ENCODE measurements around the gene VTN.

VTN gene

GRCh38 chr17:28368306-28368831 lies 1.7 kb downstream of the VTN start:
- Histone ChIP-seq H3K9ac (ENCODE audit: low read length) (no peak overlapping the region), H3K9me3 (ENCODE audit: control insufficient read depth, low read length) (no peaks in the 10 kb centered on the region), H3K4me1 (ENCODE audit: control insufficient read depth, insufficient read depth, low read length) (peaks cover 26% of the 10 kb centered on the region), H3K27me3 (replicated peaks; ENCODE audit: control insufficient read depth, insufficient read depth, low read length) (no peaks in the 10 kb centered on the region), H3K4me3 (ENCODE audit: low read length) (no peak overlapping the region), H3K36me3 (ENCODE audit: control insufficient read depth, insufficient read depth, low read length, severe bottlenecking) (peaks cover 13% of the 10 kb centered on the region)
- no peak for DNase-seq (ENCODE audit: low read depth)

- no peak overlapping the region for H3K9ac ChIP-seq (ENCODE audit: low read length)
- DNase-seq (ENCODE audit: low read depth): no peak
- H3K4me1 ChIP-seq (ENCODE audit: control insufficient read depth, insufficient read depth, low read length): peaks cover 26% of the 10 kb centered on the region
- H3K27me3 ChIP-seq (replicated peaks; ENCODE audit: control insufficient read depth, insufficient read depth, low read length): no peaks in the 10 kb centered on the region
- H3K4me3 ChIP-seq (ENCODE audit: low read length): no peak overlapping the region
- H3K9me3 ChIP-seq (ENCODE audit: control insufficient read depth, low read length): no peaks in the 10 kb centered on the region
- peaks cover 19% of the 10 kb centered on the region for H3K36me3 ChIP-seq (ENCODE audit: control insufficient read depth, insufficient read depth, low read length, severe bottlenecking)
Measured at GRCh38 chr17:28367641-28368305, 2.3 kb downstream of the VTN start.

- Histone ChIP-seq H3K9me3 (ENCODE audit: control insufficient read depth, low read length) (no peaks in the 10 kb centered on the region), H3K9ac (ENCODE audit: low read length) (no peak overlapping the region), H3K4me3 (ENCODE audit: low read length) (no peak overlapping the region), H3K36me3 (ENCODE audit: control insufficient read depth, insufficient read depth, low read length, severe bottlenecking) (peaks cover 31% of the 10 kb centered on the region), H3K27me3 (replicated peaks; ENCODE audit: control insufficient read depth, insufficient read depth, low read length) (no peaks in the 10 kb centered on the region), H3K4me1 (ENCODE audit: control insufficient read depth, insufficient read depth, low read length) (peaks cover 15% of the 10 kb centered on the region)
- no peak for DNase-seq (ENCODE audit: low read depth)
Measured at GRCh38 chr17:28366605-28367004, 3.5 kb downstream of the VTN start.

- no peaks in the 10 kb centered on the region for H3K27me3 ChIP-seq (replicated peaks; ENCODE audit: control insufficient read depth, insufficient read depth, low read length)
- H3K9me3 ChIP-seq (ENCODE audit: control insufficient read depth, low read length): no peaks in the 10 kb centered on the region
Measured at GRCh38 chr17:28365487-28365886, 4.6 kb downstream of the VTN start.

GRCh38 chr17:28364665-28365363 lies 5.3 kb downstream of the VTN start, which contains the start of gene SEBOX:
Gene SEBOX (minus strand): TSS chr17:28365199. CDS start chr17:28365151, 48 bp downstream.
- Histone ChIP-seq H3K36me3 (ENCODE audit: control insufficient read depth, insufficient read depth, low read length, severe bottlenecking) (peaks cover 48% of the 10 kb centered on the region), H3K4me3 (ENCODE audit: low read length) (no peak within 1 kb of the TSS), H3K4me1 (ENCODE audit: control insufficient read depth, insufficient read depth, low read length) (peaks cover 1% of the 10 kb centered on the region), H3K9ac (ENCODE audit: low read length) (no peak within 1 kb of the TSS), H3K9me3 (ENCODE audit: control insufficient read depth, low read length) (no peaks in the 10 kb centered on the region), H3K27me3 (replicated peaks; ENCODE audit: control insufficient read depth, insufficient read depth, low read length) (no peaks in the 10 kb centered on the region)
- no peak for DNase-seq (ENCODE audit: low read depth)

More at GRCh38 chr17:28365487-28365886, 4.6 kb downstream of the VTN start:
- H3K4me3 ChIP-seq (ENCODE audit: low read length): no peak overlapping the region
- no peak overlapping the region for H3K9ac ChIP-seq (ENCODE audit: low read length)
- H3K4me1 ChIP-seq (ENCODE audit: control insufficient read depth, insufficient read depth, low read length): peaks cover 8% of the 10 kb centered on the region
- no peak for DNase-seq (ENCODE audit: low read depth)
- peaks cover 42% of the 10 kb centered on the region for H3K36me3 ChIP-seq (ENCODE audit: control insufficient read depth, insufficient read depth, low read length, severe bottlenecking)

- H3K9me3 ChIP-seq (ENCODE audit: control insufficient read depth, low read length): no peaks in the 10 kb centered on the region
- no peak overlapping the region for H3K4me3 ChIP-seq (ENCODE audit: low read length)
- no peaks in the 10 kb centered on the region for H3K27me3 ChIP-seq (replicated peaks; ENCODE audit: control insufficient read depth, insufficient read depth, low read length)
- no peak for DNase-seq (ENCODE audit: low read depth)
- H3K9ac ChIP-seq (ENCODE audit: low read length): no peak overlapping the region
- H3K4me1 ChIP-seq (ENCODE audit: control insufficient read depth, insufficient read depth, low read length): no peaks in the 10 kb centered on the region
- peaks cover 53% of the 10 kb centered on the region for H3K36me3 ChIP-seq (ENCODE audit: control insufficient read depth, insufficient read depth, low read length, severe bottlenecking)
Measured at GRCh38 chr17:28363776-28364650, 6.1 kb downstream of the VTN start.

GRCh38 chr17:28363186-28363585 lies 6.9 kb downstream of the VTN start:
- no peak for DNase-seq (ENCODE audit: low read depth)
- Histone ChIP-seq H3K9me3 (ENCODE audit: control insufficient read depth, low read length) (no peaks in the 10 kb centered on the region), H3K4me1 (ENCODE audit: control insufficient read depth, insufficient read depth, low read length) (peaks cover 5% of the 10 kb centered on the region), H3K27me3 (replicated peaks; ENCODE audit: control insufficient read depth, insufficient read depth, low read length) (no peaks in the 10 kb centered on the region), H3K36me3 (ENCODE audit: control insufficient read depth, insufficient read depth, low read length, severe bottlenecking) (peaks cover 54% of the 10 kb centered on the region), H3K9ac (ENCODE audit: low read length) (no peak overlapping the region), H3K4me3 (ENCODE audit: low read length) (no peak overlapping the region)

GRCh38 chr17:28357901-28358197 lies 12.3 kb downstream of the VTN start:
- no peak for DNase-seq (ENCODE audit: low read depth)
- H3K27me3 ChIP-seq (replicated peaks; ENCODE audit: control insufficient read depth, insufficient read depth, low read length): no peaks in the 10 kb centered on the region
- peak overlapping the region; percentile 99 for H3K9ac ChIP-seq (ENCODE audit: low read length)
- peaks cover 23% of the 10 kb centered on the region for H3K4me1 ChIP-seq (ENCODE audit: control insufficient read depth, insufficient read depth, low read length)
- no peaks in the 10 kb centered on the region for H3K9me3 ChIP-seq (ENCODE audit: control insufficient read depth, low read length)
- peak overlapping the region; percentile 99 for H3K4me3 ChIP-seq (ENCODE audit: low read length)
- peaks cover 56% of the 10 kb centered on the region for H3K36me3 ChIP-seq (ENCODE audit: control insufficient read depth, insufficient read depth, low read length, severe bottlenecking)

GRCh38 chr17:28357061-28357900 lies 12.8 kb downstream of the VTN start, which contains the start of gene POLDIP2:
Gene POLDIP2 (minus strand): TSS chr17:28357527. CDS start chr17:28357448, 79 bp downstream.
- Histone ChIP-seq H3K4me1 (ENCODE audit: control insufficient read depth, insufficient read depth, low read length) (peaks cover 23% of the 10 kb centered on the region), H3K9ac (ENCODE audit: low read length) (peak within 1 kb of the TSS; percentile 99), H3K9me3 (ENCODE audit: control insufficient read depth, low read length) (no peaks in the 10 kb centered on the region), H3K27me3 (replicated peaks; ENCODE audit: control insufficient read depth, insufficient read depth, low read length) (no peaks in the 10 kb centered on the region), H3K4me3 (ENCODE audit: low read length) (peak within 1 kb of the TSS; percentile 99), H3K36me3 (ENCODE audit: control insufficient read depth, insufficient read depth, low read length, severe bottlenecking) (peaks cover 54% of the 10 kb centered on the region)
- DNase-seq (ENCODE audit: low read depth): peak; percentile 98

GRCh38 chr17:28350271-28350670 lies 19.8 kb downstream of the VTN start:
- H3K4me1 ChIP-seq (ENCODE audit: control insufficient read depth, insufficient read depth, low read length): peaks cover 17% of the 10 kb centered on the region
- H3K36me3 ChIP-seq (ENCODE audit: control insufficient read depth, insufficient read depth, low read length, severe bottlenecking): peaks cover 94% of the 10 kb centered on the region
- no peak overlapping the region for H3K9ac ChIP-seq (ENCODE audit: low read length)
- no peak overlapping the region for H3K4me3 ChIP-seq (ENCODE audit: low read length)
- H3K27me3 ChIP-seq (replicated peaks; ENCODE audit: control insufficient read depth, insufficient read depth, low read length): no peaks in the 10 kb centered on the region
- H3K9me3 ChIP-seq (ENCODE audit: control insufficient read depth, low read length): no peaks in the 10 kb centered on the region
- no peak for DNase-seq (ENCODE audit: low read depth)
